Epithelial cell of proximal tubule (primary cell): Measurements from ENCODE around the gene KIAA1671. TPM values are rescaled to one million over a fixed set of nuclear protein-coding genes. Genes with fewer than 3 reads are reported as not detected.

ENCODE experiments used
- DNase-seq: peaks from one replicate; pipeline ENCODE4 v3.0.0-alpha.2; 2011; ENCODE audit warnings: low read depth
- H3K4me3 ChIP-seq: 2 replicates; pipeline ENCODE4 v1.5.1; 2011; ENCODE audit warnings: low read depth, mild to moderate bottlenecking, low read length
- total RNA-seq: library from RNA; depleted of rRNA; stranded (reverse); fragments of >200 nt; gene quantifications from 2 replicates; pipeline ENCODE4 v1.2.3, GENCODE V29; 2015
- TF ChIP-seq, protein P1 (sequence below): conservative IDR thresholded peaks from 2 replicates; pipeline ENCODE4 v1.5.1; 2012; ENCODE audit warnings: low read depth, mild to moderate bottlenecking, low read length

KIAA1671 gene
- total RNA-seq, 1 donor from 2014 or later, result 14.1 TPM

DNA sequence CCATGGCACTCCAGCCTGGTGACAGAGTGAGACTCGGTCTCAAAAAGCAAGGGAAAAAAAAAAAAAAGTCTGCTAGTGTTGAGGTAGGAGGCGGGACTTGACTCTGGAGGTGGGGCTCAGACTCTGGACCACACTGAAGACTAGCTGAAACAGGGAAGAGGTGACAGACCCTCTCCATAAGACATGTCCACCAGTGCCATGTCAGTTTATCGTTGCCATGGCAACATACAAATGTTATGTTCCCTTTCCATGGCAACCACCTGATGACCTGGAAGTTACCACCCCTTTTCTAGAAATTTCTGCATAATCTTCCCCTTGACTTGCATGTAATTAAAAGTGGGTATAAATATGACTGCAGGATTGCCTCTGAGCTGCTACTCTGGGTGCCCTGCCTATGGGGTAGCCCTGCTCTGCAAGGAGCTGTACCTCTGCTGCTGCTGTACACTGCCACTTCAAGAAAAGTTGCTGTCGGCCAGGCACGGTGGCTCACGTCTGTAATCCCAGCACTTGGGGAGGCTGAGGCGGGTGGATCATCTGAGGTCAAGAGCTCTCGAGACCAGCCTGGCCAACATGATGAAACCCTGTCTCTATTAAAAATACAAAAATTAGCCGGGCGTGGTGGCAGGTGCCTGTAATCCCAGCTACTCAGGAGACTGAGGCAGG, 55.1 kb downstream of the KIAA1671 start:
- H3K4me3 ChIP-seq, result no peak overlapping the region
- no peak for DNase-seq
- TF ChIP-seq, protein P1, sequence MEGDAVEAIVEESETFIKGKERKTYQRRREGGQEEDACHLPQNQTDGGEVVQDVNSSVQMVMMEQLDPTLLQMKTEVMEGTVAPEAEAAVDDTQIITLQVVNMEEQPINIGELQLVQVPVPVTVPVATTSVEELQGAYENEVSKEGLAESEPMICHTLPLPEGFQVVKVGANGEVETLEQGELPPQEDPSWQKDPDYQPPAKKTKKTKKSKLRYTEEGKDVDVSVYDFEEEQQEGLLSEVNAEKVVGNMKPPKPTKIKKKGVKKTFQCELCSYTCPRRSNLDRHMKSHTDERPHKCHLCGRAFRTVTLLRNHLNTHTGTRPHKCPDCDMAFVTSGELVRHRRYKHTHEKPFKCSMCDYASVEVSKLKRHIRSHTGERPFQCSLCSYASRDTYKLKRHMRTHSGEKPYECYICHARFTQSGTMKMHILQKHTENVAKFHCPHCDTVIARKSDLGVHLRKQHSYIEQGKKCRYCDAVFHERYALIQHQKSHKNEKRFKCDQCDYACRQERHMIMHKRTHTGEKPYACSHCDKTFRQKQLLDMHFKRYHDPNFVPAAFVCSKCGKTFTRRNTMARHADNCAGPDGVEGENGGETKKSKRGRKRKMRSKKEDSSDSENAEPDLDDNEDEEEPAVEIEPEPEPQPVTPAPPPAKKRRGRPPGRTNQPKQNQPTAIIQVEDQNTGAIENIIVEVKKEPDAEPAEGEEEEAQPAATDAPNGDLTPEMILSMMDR, result no peak

DNA sequence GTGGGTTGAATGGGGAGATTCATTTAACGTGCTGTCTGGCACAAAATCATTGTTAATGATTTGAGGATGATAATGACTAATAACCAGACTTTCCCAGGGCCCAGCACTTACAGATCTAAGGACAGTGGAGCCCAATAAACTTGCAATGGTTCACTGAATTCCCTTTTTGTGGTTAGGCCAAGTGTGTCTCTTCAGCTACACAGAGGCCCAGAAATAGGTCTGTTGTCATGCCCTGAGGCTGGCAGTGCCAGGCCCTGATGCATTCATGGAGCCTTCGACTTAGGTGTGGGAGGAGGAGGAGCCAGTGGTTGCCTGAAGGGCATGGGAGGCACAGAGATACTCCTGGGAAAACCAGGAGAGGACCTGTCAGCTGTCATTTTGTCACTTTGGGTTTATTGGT, 56.1 kb downstream of the KIAA1671 start:
- DNase-seq, result peak; percentile 99
- H3K4me3 ChIP-seq, result no peak overlapping the region

DNA sequence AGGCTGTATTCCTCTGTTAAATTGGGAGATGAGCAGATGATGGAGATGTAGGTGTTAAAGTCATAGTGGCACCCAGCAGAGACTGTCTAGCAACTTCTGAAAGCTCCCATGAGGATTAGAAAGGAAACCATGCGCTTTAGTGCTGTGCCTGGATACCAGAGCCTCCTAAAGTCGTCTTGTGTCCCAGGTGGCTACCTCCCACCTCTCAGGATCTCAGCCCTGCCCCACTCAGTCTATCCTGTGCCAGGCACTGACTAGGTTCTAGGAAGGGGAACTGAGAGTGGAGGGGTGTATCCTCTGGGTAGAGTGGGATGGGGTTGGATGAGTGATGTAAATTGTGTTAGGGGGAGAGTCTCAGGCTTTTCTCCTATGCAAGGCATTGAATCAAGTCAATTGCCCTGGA, 60.2 kb downstream of the KIAA1671 start:
- TF ChIP-seq, protein P1, result no peak
- H3K4me3 ChIP-seq, result no peak overlapping the region
- no peak for DNase-seq

More for the DNA sequence above, 56.1 kb downstream of the KIAA1671 start:
- TF ChIP-seq, protein P1, result no peak

DNA sequence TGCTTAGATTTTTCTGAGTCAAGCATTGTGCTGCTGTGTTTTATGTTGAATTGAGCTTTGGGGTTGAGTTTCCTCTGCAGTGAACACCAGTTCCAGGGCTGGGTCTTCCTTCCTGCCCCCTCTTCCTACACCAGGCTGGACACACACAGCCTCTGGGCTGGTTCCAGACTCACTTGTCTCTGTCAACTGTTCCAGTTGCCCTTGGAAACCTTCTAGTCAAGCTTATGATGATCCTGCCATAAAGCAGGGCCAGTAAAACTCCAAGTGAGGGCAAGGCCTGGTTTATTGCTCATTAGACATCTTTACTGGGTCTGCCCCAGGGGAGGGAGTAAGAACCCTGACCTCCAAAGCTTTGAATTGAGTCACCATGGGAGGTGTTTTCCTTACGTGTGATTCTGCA, 61.1 kb downstream of the KIAA1671 start:
- TF ChIP-seq, protein P1, result no peak
- no peak for DNase-seq

DNA sequence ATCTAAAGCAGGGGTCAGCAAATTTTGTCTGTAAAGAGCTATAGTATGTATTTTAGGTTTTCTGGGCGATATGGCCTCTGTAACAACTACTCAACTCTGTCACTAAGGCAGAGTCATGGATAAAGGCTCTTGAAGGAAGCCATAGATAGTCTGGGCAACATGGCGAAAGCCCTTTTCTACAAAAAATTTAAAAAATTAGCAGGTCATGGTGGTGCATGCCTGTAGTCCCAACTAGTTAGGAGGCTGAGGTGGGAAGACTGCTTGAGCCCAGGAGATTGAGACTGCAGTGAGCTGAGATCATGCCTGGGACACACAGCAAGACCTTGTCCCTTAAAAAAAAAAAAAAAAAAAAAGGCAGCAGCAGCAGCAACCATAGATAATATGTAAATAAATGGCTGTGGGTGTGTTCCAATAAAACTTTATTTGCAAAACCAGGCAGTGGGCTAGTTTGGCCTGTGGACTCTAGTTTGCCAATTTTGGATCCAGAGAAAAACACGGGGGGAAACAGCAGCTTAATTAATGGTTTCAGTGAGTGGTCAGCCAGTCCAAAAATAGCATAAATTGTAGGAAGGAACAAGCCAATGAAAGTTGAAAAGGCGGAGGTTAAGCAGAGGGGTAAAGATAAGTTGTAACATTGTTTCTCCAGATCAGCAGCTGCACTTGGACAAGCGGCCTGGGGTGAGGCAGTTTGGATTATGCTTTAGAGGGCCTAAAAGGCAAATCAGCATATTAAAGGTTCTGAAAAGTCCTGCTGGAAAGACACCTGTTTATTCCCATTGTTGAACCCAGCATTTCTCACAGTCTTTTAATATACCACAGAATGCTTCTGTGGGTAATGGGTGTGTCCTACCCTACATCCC, 62.6 kb downstream of the KIAA1671 start:
- DNase-seq, result no peak
- TF ChIP-seq, protein P1, result no peak

More for the DNA sequence above, 61.1 kb downstream of the KIAA1671 start:
- no peak overlapping the region for H3K4me3 ChIP-seq

DNA sequence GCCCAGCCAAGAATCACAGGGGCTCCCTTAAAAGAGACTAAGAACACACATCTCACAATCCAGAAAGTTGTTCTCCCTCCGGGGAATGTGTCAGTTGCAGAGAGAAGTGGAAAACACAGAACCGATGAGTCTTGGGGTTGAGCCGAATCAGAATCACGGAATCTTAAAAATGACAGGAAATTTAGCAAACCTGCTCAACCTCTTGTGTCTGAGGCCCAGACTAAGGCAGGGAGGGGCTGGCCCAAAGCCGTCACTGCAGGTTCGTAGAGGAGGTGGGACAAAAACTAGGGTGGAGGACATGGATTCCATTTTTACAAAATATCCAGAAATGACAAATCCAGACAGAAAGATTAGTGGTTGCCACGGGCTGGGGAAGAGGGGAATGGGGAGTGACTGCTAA, 63.8 kb downstream of the KIAA1671 start:
- DNase-seq, result no peak
- TF ChIP-seq, protein P1, result no peak

More for the DNA sequence above, 62.6 kb downstream of the KIAA1671 start:
- H3K4me3 ChIP-seq, result no peak overlapping the region

More for the DNA sequence above, 63.8 kb downstream of the KIAA1671 start:
- H3K4me3 ChIP-seq, result no peak overlapping the region
